GM12864 (cell line): ENCODE results near the gene TENM3.

Experiments
- DNase-seq: peaks from one replicate; pipeline ENCODE4 v3.0.0-alpha.2; 2011; ENCODE audit warnings: low read depth
- H3K4me3 ChIP-seq: 2 replicates; pipeline ENCODE4 v1.5.1; 2011; ENCODE audit warnings: mild to moderate bottlenecking, low read depth, low read length, control low read depth
- TF ChIP-seq, protein P1 (sequence below): IDR thresholded peaks from 2 replicates; pipeline ENCODE4 v1.5.1; 2011; ENCODE audit warnings: low read depth, mild to moderate bottlenecking, moderate library complexity, low read length, control low read depth, inconsistent platforms; ENCODE audit errors: missing control alignments

Gene TENM3

DNA sequence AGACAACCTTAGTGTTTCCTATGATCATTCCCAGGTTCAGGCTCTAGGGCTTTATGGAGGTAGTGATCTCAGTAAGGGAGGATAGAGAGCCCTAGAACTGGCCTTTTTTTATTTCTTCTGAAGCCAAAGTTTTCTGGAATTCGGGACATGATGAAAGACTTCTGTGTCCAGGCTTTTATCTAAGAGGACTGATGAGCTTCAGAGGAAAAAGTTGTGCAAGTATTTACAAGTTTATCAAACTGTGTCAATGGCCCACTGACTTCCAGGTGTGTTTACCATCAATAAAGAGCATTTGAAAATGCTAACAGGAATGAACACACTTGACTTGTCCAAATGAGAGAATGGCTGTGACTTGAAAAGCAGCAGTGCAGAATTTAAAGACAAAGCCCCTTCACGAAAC lies 419.3 kb downstream of the TENM3 start:
- no peak for DNase-seq
- no peak overlapping the region for H3K4me3 ChIP-seq
- TF ChIP-seq, protein P1, sequence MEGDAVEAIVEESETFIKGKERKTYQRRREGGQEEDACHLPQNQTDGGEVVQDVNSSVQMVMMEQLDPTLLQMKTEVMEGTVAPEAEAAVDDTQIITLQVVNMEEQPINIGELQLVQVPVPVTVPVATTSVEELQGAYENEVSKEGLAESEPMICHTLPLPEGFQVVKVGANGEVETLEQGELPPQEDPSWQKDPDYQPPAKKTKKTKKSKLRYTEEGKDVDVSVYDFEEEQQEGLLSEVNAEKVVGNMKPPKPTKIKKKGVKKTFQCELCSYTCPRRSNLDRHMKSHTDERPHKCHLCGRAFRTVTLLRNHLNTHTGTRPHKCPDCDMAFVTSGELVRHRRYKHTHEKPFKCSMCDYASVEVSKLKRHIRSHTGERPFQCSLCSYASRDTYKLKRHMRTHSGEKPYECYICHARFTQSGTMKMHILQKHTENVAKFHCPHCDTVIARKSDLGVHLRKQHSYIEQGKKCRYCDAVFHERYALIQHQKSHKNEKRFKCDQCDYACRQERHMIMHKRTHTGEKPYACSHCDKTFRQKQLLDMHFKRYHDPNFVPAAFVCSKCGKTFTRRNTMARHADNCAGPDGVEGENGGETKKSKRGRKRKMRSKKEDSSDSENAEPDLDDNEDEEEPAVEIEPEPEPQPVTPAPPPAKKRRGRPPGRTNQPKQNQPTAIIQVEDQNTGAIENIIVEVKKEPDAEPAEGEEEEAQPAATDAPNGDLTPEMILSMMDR: no peak

DNA sequence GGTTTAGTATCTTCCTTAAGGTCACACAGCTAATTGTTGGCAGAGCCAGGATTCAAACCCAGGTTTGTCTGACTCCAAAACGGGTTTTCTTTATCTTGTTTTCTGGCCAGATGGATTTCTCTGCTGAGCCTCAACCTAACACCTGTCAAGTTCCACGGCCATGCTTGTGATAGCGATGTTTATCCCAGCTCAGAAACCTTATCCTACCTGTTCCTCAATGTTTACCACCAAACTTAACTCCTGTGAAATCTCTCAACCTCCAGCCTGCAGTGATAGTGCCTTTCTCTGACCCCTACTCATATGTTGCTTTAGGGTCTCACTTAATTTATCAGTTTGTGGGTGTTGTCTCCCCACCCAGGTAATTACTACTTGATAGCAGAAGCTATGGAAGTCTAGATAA lies 428.0 kb downstream of the TENM3 start:
- DNase-seq: no peak
- no peak overlapping the region for H3K4me3 ChIP-seq
- TF ChIP-seq, protein P1: no peak

DNA sequence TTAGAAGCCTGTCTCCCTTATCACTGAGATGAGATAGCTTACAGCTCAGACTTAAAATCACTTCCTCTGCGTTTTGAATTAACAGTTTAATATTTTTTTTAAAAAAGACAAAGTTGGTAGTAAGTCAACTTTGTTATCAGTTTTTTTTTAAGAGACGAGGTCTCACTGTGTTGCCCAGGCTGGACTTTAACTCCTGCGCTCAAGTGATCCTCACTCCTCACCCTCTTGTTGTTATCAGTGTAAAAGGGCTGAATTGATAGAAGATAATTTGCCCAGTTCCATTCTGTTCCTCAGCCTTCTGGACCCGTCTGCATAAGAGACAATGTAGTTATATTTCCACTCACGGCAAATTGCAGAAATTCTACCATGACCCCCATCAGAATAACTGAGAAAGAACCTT lies 428.5 kb downstream of the TENM3 start:
- TF ChIP-seq, protein P1: no peak
- no peak for DNase-seq

DNA sequence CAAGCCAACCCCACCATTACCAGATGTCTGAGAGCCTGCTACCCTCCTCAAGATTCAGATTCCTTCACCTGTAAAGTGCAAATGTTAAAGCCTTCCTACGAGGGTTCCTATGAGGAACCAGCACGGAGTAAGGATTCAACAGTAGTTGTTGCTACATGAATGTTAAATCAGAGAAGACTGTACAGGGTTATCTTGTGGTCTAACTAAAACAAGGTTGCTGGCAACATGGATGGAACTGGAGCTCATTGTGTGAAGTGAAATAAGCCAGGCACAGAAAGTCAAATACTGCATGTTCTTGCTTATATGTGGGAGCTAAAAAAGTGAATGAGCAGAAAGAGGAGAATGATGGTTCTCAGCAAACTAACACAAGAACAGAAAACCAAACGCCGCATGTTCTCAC lies 435.4 kb downstream of the TENM3 start:
- DNase-seq: no peak
- H3K4me3 ChIP-seq: no peak overlapping the region

More for the DNA sequence above, 428.5 kb downstream of the TENM3 start:
- H3K4me3 ChIP-seq: no peak overlapping the region

DNA sequence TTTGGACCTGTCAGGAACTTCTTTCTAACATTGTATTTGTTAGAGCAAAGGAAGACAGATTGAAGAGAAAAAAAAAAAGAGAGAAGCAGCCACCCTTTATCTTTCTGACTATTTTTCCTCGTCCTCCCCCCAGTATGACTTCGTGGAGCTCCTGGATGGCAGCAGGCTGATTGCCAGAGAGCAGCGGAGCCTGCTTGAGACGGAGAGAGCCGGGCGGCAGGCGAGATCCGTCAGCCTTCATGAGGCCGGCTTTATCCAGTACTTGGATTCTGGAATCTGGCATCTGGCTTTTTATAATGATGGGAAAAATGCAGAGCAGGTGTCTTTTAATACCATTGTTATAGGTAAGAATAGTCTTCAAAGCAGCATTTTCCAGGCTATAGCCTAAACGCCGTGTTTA lies 436.3 kb downstream of the TENM3 start:
- no peak for DNase-seq
- no peak overlapping the region for H3K4me3 ChIP-seq
- TF ChIP-seq, protein P1: no peak

More for the DNA sequence above, 435.4 kb downstream of the TENM3 start:
- TF ChIP-seq, protein P1: no peak

DNA sequence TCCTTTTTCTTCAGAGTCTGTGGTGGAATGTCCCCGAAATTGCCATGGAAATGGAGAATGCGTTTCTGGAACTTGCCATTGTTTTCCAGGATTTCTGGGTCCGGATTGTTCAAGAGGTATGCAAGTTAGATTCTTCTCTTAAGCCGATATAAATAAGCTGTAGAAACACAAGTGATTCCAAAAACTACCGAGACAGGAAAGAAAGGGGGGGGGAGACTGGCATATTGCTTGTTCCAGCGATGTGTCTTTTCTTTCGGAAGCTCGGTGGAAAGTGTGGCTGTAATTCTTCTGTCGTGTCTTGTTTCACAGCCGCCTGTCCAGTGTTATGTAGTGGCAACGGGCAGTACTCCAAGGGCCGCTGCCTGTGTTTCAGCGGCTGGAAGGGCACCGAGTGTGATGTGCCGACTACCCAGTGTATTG lies 437.0 kb downstream of the TENM3 start:
- no peak for DNase-seq
- no peak overlapping the region for H3K4me3 ChIP-seq
- TF ChIP-seq, protein P1: no peak

DNA sequence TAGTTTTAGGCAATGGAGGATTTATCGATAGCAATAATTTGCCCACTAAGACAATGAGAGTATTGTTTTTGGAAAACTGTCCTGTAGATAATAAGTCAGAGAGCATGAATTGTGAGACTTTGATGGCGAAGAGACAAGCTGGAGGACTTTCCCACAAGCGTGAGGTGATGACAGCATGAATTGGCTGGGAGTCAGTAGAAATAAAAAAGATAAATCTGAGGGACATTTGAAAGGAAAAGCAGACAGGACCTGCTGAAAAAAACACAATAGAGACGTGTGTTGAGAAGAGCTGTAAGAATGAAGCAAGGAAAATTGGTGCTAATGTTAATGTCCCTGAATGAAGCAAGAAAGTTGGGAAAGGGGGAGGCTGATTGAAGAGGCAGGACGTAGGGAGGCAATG lies 440.5 kb downstream of the TENM3 start:
- H3K4me3 ChIP-seq: no peak overlapping the region
- TF ChIP-seq, protein P1: no peak
- no peak for DNase-seq
